ENCODE measurements around the gene MSL3B.

MSL3B gene

GRCh38 chr2:233851169-233851568, 17.0 kb downstream of the MSL3B start:
- no peak for DNase-seq

GRCh38 chr2:233850745-233851144, 17.4 kb downstream of the MSL3B start:
- no peak for DNase-seq

GRCh38 chr2:233849607-233850271, 18.4 kb downstream of the MSL3B start:
- no peak for DNase-seq

- DNase-seq, result no peak
Measured at GRCh38 chr2:233848276-233848675, 19.9 kb downstream of the MSL3B start.

GRCh38 chr2:233847248-233847898, 20.8 kb downstream of the MSL3B start:
- DNase-seq, result no peak

GRCh38 chr2:233846387-233847247, 21.6 kb downstream of the MSL3B start:
- DNase-seq, result no peak

GRCh38 chr2:233845301-233846060, 22.7 kb downstream of the MSL3B start:
- no peak for DNase-seq

- no peak for DNase-seq
Measured at GRCh38 chr2:233844836-233845235, 23.4 kb downstream of the MSL3B start.

GRCh38 chr2:233844064-233844807, 23.9 kb downstream of the MSL3B start:
- no peak for DNase-seq

- DNase-seq, result no peak
Measured at GRCh38 chr2:233841183-233841582, 27.0 kb downstream of the MSL3B start.

GRCh38 chr2:233840520-233840919, 27.7 kb downstream of the MSL3B start:
- DNase-seq, result no peak

GRCh38 chr2:233839447-233839820, 28.8 kb downstream of the MSL3B start:
- no peak for DNase-seq

GRCh38 chr2:233838726-233839446, 29.3 kb downstream of the MSL3B start:
- DNase-seq, result no peak

GRCh38 chr2:233838251-233838650, 29.9 kb downstream of the MSL3B start:
- DNase-seq, result no peak

- no peak for DNase-seq
Measured at GRCh38 chr2:233837694-233838229, 30.4 kb downstream of the MSL3B start.

GRCh38 chr2:233836359-233836758, 31.8 kb downstream of the MSL3B start:
- no peak for DNase-seq

- no peak for DNase-seq
Measured at GRCh38 chr2:233835230-233836186, 32.7 kb downstream of the MSL3B start.

GRCh38 chr2:233833345-233833744, 34.8 kb downstream of the MSL3B start:
- DNase-seq, result no peak

GRCh38 chr2:233832869-233833311, 35.3 kb downstream of the MSL3B start:
- DNase-seq, result no peak

GRCh38 chr2:233832414-233832813, 35.8 kb downstream of the MSL3B start:
- no peak for DNase-seq

Measured in stimulated activated CD4-positive, alpha-beta T cell treated with anti-CD3 and anti-CD28 coated beads, Interleukin-1b, Interleukin-23, amount 100 ng/mL, for 48 hours (primary cell).